HG03280 (cell line): ENCODE results near the gene EWSR1.

Source experiments
- ATAC-seq: cut with Tn5 transposase; IDR thresholded peaks from one replicate; pipeline ENCODE4 v1.9.1; 2021; ENCODE audit warnings: mild to moderate bottlenecking, moderate library complexity; ENCODE audit not compliant: unreplicated experiment

Gene EWSR1

DNA sequence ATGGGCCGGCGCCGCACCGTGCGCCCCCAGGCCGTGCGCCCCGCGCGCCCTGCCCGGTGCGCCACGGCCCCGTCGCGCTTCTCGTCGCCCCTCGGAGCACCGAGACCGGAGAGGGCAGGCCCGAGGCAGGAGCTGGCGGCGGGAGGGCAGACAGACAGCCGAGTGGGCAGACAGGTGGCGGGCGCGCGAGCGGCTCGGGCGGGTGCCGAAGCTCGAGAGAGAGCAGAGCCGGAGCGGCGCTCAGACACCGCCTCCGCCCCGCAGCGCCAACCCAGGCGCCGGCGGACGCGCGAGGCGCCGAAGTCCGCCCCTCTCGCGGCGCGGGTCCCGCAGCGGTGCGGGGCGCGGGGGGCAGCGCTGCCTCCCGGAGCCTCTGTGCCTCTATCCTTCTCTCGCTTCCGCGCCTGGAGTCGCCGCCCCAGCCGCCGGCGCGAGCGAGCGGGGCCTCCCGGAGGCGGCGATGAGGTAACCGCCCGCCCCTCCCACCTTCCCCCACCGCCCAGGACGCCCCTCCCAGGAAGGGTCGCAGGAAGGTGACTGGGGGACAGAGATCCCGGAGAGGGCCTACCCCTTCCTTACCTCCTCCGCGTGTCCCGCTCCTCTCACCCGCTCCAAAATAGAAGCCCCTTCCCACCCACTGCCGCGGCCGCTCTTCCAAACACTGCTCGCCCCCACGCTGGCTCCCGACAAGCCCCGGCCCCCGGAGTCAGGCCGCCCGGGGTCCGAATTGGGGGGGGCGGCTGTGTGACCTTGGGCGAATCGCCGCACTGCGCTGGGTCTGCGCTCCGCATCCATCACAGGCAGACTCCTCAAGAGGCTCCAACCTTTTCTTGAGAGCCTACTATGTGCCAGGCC is 47.4 kb downstream of the EWSR1 start, which contains the start of gene RASL10A:
Gene RASL10A (minus strand): TSS at position 412 of the 855 bp plus-strand sequence. CDS start 451 bp downstream, outside the sequence.
- ATAC-seq: no peak

DNA sequence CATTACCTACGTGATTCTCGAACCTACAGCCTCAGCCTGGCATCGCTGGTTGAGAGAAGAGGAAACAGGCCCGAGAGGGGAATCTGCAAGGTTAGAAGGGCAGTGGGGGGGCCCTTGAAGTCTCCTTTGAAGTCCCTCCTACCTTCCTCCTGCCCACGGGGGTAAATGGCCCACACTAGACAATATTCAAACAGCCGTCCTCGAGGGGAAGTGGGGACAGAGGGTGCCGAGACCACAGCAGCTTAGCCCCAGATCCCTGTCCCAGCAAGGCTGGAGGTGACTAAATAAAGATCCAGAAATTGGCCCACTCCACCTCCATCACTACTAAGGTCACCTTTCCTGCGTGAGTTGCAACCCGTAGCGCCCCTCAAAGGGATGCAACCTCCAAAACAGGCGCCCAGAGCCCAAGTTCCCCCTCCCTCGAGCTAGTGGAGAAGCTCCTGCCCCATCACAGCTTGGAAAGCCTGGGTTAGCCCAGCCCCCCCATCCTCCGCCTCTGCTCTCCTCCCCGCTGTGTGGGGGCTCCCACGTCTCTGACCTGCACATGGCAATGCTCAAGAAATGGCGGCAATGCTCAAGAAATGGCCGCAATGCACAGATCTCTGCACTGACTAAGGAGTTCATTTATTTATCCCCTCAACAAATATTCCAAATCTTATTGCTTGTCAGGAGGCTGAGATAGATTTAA is 48.2 kb downstream of the EWSR1 start:
- ATAC-seq: no peak

DNA sequence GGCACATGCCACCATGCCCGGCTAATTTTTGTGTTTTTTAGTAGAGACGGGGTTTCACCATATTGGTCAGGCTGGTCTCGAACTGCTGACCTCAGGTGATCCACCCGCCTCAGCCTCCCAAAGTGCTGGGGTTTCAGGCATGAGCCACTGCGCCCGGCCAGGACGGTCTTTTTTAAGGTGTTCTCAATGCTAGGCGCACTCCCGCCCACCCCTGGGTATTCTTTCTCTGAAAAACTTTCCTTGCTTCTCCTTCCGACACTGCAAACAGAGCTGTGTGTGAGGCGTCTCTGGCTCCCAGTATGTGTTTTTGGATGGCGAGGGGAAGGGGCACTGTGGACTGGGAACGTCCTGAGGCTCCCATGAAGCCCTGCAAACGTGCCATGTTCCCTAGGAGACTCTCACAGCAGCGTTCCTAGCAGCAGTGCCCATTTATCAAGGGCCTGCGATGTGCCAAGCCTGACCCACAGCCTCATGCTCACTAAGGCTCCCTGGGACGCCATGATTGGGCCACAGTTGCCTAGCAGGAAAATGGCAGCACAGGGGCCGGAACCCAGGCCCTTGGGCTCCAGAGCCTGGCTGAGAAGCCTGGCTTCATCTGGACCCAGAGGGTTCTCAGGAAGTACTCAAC is 49.9 kb downstream of the EWSR1 start:
- no peak for ATAC-seq

DNA sequence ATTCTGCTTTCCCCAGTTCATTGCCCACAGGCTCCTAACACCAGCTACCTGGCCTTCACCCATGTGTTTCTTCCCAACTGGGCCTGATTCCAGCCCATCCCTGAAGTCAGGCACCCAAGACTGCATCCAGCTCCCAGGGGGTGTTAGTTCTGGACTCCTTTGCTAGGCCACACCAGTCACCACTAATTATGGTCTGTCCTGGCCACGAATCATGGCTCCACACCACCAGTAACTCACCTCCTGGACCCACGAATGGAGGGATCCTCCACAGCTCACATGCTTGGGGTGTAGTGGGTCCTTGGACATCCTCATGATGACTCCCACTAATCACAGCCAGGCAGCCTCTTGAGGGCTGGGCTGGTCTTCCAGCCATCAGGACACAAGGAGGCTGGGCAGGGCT is 51.0 kb downstream of the EWSR1 start:
- no peak for ATAC-seq

DNA sequence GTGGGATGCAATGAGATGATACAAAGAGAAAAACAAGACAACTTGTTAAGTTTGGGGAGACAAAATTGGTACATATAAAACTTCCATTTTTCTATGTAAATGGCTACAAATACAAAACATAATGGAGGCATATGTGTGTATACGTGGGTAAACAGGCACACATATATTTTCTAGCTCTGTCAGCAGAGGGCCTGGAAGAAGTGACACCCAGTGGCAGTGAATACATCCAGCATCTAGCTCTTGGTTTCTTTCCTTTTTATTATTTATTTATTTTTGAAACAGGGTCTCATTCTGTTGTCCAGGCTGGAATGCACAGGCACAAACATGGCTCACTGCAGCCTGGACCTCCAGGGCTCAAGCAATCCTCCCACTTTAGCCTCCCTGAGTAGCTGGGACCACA is 52.5 kb downstream of the EWSR1 start:
- ATAC-seq: no peak

DNA sequence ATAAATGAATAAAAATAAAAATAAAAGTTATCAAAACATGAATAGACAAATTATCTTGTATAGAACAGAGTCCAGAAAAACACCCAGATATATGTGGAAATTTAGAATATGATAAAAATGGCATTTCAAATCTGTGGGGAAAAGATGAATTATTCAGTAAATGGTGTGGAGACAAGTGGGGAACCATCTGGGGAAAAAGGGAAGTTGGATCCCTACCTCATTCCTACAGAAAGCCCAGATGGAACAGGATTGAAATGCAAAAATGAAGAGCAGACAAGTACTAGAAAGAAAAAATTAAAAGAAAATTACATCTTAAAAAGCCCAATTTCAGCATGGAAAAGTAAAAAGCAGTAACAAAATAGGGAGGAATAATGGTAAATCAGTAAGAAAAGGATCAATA is 55.6 kb downstream of the EWSR1 start:
- ATAC-seq: no peak

DNA sequence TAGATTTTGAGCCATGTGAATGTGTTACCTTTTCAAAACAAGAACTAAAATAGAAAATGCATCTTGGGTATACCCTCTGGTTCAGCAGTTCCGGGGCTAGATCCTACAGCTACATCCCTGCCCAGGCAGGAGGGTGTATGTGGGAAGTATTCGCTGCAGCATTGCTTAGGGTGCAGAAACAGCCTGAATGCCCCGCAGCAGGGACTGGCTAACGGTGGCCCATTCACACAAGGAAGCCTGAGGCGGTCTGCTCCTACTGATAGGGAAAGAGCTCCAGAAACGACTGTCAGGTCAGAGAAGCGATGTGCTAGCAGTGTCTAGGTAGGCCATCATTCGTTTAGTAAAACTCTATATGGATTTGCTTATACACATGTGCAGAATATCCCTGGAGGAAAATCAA is 57.3 kb downstream of the EWSR1 start:
- ATAC-seq: no peak

DNA sequence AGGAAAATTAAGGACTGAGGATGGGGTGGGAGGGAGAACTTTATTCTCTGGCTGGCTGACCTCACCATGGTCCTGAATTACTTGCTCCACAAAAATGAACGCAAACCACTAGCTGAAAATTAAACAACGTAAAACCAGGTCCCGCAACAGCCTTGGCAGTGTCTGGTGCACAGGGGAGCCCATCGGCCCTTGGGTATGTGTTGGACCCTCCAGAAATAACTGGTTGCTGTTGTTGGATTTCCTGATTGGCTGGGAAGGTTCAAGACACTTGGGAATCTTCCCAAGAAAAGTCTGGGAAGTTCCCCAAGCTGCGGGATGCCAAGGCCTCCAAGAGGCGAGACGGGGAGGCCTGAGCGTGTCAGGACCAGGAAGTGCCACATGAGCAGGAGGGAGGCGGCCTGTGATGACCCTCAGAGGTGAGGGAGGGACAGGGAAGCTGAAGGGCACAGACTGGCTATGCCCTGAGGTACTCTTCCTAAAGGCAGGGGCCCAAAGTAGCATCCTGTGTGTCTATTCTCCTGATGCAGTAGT is 57.8 kb downstream of the EWSR1 start:
- ATAC-seq: no peak

DNA sequence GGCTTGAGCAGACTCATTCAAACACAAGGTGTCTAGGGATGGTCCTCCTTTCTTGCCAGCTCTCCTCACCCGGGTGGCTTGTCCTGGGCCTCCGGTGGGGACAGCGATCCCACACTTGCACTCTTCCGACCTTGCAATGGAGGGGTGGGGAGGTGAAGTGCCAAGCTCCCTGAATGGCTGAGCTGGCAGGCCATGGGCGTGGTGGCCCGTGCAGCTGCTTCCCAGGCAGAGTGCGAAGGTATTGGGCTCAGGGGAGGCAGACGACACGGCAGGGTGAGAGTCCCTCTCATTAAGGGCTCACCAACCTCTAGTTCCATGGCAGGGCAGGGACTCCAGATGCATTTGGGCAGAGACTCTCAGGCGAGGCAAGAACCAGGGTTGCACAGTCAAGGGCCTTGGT is 58.4 kb downstream of the EWSR1 start:
- no peak for ATAC-seq

DNA sequence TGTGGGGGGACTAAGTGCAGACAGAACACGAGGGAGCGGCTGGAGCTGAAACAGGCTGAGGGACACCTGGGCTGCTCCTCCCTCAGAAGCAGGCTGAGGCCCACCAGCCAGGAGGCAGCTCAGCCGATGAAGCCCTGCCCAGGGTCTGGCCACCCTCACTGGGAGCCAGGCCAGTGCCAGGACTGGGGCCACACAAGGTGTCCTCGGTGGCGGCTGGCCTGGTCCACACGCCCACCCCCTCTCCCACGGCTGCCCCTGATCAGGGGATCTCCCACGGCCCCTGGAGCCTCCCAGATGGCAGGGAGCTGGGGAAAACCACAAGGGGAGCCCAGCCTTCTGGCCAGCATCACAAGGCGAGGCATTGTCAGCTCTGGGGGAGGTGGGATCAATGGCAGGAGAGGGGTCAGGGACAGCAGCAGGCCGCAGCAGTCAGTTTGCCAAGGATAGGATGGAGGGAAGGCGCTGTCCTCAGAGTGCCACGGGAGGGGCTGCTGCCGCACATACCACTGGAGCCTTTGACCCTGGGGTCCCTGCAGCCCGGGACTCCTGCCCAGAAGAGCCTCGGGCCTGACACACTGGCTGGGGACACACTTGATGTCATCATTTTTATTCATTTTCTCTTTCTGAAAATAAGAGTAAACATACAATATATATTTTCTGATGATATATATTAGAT is 59.2 kb downstream of the EWSR1 start:
- ATAC-seq: no peak

DNA sequence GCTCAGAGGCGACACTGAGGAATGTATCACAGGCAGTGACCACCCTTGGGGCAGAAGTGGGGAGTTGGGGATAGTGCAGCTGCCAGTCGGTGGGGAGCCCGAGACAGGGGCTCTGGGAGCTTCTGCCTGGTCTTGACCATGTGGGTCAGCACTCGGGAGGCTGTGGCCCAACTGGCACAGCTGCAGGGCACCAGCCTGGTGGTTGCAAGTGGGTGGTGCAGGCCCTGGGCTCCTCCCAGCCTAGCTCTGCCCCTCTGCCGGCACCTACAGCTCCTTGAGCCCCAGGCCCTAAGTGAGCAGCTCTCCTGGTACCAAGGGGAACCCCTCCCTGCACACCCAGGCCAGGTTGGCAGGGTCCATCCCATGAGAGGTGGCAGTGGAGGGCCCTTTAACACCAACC is 60.0 kb downstream of the EWSR1 start:
- ATAC-seq: no peak

DNA sequence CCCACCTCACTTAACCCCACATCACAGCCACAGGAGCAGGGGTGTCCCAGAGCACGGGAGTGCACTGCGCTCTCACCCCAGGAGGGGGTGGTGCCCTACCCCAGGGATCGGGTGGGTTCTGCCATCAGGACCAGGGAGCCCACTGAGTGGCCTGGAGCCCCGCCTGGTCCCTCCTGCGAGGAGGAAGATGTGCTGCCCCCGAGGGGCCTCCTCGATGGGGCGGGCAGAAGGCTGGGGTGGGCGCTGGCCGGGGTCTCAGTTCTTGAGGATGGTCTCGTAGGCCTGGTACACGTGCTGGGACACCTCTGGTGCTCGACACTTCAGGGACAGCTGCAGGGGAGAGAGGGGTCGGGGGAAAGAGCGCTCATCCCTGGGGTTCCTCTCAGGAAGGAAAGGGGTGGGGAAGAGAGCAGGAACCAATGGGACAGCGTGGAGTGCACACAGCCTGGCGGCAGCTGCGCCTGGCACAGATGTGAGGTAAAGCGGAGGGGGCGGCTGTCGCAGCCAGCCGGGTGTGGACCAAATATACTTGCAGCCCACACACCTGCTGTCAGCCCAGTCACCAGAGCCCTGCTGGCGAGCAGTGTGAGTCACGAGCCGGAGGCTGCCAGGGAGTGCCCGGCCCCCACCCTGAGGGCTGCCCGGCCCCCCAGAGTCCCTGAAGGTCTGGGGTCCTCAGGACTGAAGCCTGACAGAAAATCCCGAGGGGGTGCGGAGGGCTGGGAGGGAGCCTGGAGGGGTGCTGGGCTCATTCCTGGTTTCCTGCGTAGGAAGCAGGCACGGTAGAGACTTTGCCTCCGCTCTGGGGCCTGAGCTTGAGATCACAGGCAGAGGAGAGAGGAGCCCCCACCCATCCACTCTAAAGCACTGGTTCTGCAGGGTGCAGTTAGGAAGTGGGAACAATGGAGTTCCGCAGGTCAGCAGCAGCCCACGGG is 60.8 kb downstream of the EWSR1 start:
- no peak for ATAC-seq

DNA sequence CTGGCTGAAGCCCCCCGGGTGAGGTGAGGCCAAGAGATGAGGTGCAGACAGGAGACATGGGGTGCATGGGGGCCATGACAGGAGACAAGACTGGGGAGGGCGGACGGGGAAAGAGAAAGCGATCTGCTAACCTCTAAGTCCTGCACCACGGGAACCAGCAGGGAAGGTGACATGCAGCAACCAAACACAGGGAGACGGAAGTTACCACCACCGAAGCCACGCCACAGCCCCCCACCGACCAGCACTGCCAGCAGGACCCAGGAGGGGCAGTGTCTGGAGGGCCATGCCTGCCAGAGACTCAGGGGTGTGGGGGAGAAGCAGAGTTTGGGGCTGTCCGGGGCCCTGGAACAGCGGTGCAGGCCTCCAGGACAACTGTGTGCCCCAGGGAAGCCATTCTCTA is 61.5 kb downstream of the EWSR1 start:
- no peak for ATAC-seq

DNA sequence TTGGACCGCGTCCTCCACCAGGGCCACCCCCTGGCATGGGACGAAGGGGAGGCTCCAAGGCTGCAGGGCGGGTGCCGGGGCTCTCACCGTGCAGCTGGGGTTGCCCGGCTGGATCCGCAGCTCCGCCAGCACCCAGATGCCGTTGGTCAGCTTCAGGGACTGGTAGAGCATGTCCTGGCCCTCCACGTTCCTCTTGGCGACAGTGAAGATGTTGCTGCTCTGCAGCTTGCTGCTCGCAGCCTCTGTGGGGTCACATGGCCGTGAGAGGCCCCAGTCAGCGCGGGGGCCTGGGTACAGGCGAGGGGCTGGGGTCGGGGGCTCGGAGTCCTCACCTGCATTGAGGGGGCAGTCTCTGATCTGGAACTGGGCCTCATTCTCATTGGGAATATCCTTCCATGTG is 62.2 kb downstream of the EWSR1 start:
- ATAC-seq: no peak

DNA sequence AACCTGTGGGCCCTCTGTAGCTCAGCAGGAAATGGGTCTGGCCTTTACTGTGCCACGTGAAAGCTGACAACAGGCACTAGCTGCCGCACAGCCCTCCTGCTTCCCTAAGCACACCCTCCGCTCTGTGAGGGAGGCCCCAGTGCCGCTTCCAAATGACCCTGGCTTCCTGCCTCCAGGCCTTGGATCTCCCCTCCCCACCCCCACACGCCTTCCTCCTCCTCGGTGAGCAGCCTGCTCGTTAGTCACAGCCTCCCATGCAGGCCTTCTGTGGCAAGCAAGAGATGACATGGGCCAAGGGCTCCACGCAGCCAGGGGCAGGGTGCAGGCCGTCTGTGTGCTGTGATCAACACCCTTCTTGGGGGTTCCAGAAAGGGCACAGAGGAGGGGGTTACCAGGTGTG is 62.7 kb downstream of the EWSR1 start:
- ATAC-seq: no peak

DNA sequence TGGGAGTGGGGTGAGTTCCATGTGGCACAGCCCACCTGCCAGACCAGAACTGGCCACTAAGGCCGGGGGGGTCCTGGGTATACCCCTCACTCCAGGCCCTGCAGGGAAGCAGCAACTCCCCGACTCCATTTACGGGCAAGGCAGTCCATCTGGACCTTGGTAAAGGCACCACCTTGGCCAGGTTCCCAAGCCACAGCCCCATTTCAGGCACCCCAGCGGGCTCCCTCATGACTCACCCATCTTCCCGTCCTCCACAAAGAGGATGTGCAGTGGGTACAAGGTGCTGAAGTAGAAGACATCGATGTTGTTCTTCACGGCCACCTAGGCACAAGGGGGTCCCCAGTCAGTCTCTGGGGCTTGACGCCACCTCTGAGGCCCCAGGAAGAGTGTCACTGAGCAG is 63.1 kb downstream of the EWSR1 start:
- ATAC-seq: no peak

DNA sequence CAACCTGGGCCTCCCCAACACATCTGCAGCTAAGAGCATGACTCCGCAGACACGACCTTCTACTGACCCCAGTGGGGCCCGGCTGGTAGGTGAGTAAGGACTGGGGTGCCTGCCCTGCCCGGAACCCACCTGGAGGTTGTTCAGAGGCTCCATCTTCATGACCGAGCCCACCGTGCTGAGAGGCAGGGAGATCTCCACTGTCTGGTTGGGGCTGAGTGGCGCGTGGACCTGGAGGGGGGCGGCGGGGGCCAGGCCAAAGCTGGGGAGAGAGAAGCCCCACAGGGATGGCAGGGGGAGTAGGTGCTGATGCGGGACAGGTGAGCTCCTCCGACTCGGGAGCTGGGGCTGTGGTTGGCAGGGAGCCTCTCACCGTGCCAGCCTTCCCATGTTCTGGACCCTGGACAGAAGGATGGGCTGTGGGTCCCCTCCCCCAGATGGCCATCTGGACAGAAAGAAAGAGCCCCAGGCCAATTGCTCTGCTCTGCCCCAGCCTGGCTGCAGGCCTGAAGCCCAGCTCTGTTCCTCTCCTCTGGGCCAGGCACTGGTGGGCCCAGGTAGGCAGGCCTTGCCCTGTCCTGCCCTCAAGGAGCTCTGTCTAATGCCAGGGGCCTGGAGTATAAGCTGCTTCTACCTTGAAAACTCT is 63.7 kb downstream of the EWSR1 start:
- no peak for ATAC-seq

DNA sequence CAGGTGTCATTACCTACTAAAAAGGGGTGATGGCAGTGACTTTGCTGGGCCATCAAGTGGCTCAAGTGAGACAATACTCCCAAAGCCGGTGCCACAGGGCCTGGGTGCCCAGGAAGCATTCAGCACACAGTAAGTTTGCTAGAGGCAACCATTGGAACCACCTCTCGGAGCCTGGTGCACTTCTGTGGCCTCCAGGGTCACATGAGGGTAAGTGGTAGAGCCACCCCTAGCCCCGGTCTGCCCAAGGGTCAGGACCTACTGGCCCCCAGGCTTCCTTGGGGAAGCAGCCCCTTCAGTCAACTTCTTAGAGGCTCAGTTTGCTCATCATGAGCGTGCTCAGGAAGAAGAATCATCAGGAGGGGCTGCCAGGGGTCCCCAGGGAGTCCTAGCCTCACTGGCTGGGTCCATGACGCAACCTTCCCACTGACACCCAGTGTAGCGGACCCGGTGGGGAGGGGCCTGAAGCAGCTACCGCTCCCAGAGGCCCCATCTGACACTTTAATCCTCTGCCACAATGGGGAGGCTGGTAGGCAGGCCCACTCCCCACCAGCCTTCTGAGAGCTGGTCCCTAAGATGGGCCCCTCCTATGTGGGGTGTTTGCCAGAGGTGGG is 64.9 kb downstream of the EWSR1 start:
- ATAC-seq: no peak

DNA sequence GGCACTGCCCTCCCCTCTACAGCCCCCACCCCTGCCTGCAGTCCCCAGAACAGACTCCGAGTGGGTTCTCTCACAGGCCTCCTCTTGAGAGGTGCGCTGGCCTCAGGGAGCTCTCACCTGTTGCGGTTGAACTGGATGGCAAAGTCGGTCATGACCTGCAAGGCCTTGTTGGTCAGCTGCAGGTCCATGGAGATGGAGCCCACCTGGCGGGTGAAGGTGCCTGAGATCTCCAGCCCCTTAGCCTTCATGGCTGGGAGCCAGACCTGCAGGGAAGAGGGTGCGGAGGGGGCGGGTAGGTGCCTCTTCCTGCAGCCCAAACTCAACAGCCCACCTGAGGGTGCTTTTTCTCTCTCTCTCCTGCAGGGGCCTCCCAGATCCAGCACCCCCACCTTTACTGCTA is 66.1 kb downstream of the EWSR1 start:
- no peak for ATAC-seq
